SIG-M5 treated with dmso at 0.1 percent for 504 hours (cell line): Measurements from ENCODE around the gene ELK1.
"Not testable (repeated sequence)": the region's sequence is repeated elsewhere in the genome, so short reads cannot be mapped to it uniquely, and the experiment has no call there.

ENCODE experiments used
- DNase-seq: peaks from one replicate; lab custom pipeline; 2025; ENCODE audit not compliant: unreplicated experiment; lab: John Stamatoyannopoulos, UW

Gene ELK1

DNA sequence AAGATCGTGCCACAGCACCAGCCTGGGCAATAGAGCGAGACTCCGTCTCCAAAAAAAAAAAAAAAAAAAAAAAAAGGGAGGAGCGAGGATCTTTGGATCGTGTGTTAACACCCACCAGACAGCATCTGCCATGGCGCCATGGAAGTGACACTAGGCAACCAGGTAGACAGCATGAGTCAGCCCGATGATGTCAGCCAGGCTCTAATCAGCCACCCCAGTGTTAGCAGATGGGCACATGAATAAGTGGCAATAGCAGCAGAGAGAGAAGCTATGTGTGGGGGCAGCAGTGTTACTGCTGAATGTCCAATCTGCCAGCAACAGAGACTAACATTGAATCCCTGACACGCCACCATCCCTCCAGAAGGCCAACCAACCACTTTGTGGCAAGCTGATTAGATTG is 37.3 kb downstream of the ELK1 start:
- DNase-seq, result no peak

DNA sequence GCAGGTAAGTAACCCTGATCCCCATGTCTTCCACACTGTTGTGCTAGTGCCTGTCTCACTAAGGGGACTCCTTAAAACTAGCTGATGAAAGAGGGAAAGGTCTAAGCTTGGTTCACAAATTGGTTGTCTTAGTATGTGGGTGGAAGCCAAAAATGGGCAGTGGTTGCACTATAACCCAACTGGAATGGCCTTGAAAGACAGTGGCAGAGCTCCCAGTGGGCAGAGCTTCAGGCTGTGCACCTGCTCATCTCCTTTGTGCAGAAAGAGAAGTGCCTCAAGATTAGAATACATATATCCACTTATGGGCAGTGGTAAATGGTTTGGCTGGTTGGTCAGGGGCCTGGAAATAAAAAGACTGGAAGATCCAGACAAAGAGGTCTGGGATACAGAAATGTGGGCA is 37.9 kb downstream of the ELK1 start:
- no peak for DNase-seq

DNA sequence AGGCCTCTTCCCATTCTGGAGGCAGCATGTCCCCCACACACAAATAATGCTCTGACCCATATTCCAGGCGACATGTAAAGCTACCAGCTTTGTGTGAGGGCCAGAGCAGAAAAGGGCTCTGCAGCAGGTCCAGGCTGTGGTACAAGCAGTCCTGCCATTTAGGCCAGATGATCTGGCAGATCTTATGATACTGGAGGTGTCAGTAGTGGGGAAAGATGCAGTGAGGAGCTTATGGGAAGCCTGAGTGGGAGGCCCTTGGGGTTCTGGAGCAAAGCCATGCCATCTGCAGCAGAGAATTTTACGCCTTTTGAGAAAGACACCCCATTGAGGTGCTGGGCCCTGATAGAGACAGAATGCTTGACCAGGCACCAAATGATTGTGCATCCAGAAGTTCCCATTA is 38.4 kb downstream of the ELK1 start:
- no peak for DNase-seq

DNA sequence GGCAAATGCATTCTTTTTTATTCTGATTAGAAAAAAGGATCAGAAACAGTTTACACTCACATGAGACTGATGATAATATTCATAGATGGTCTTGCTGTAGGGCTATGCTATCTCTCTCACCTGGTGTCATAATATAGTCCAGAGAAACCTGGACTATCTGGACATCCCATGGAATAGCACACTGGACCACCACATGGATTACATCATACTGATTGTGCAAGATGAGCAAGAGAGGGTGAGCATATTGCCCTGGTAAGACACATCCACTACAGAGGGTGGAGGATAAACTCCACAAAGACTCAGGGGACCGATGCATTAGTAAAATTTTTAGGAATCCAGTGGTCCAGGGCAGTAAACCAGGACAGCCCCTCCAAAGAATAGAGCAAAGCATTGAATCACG is 38.9 kb downstream of the ELK1 start:
- DNase-seq, result no peak

DNA sequence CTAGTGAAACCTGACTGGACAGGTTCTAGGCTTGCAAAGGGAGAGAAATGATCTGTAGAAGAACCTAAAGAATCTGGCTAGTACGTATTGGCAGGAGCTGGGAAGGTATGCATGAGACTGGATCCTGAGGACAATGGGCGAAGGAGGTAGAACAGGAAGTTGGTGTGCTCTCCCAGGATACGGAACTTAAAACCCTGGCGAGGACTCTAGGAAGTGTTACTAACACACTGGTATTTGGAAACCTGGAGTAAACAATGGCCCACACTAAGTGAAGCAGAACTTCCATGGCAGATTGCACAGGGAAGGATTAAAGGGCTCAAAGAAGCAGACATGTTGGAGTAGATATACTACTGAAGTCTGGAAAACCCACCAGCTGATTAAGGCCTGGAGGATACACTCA is 39.9 kb downstream of the ELK1 start:
- no peak for DNase-seq

- no peak for DNase-seq
These were observed 42.1 kb downstream of the ELK1 start for GRCh38 chrX:47608130-47608810.

- DNase-seq, result no peak
These were observed 43.3 kb downstream of the ELK1 start for GRCh38 chrX:47607091-47607490.

GRCh38 chrX:47605024-47605423 is 45.3 kb downstream of the ELK1 start:
- DNase-seq, result peak; percentile 35

DNA sequence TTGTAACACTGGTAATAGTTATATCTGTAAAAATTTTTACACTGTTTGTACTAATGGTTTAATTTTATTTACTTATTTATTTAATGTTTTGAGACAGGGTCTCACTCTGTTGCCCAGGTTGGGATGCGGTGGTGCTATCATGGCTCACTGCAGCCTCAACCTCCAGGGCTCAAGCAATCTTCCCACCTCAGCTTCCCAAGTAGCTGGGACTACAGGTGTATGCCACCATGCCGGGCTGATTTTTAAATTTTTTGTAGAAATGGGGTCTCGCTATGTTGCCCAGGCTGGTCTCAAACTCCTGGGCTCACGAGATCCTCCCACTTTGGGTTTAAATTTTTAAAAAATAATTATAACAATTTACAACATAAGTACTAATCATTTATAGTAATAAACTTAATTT is 47.2 kb downstream of the ELK1 start:
- DNase-seq, result not testable (repeated sequence)

- DNase-seq, result no peak
These were observed 53.1 kb downstream of the ELK1 start for GRCh38 chrX:47597222-47597621.

- DNase-seq, result no peak
These were observed 54.1 kb downstream of the ELK1 start for GRCh38 chrX:47596256-47596655.

- no peak for DNase-seq
These were observed 54.6 kb downstream of the ELK1 start for GRCh38 chrX:47595716-47596251.

DNA sequence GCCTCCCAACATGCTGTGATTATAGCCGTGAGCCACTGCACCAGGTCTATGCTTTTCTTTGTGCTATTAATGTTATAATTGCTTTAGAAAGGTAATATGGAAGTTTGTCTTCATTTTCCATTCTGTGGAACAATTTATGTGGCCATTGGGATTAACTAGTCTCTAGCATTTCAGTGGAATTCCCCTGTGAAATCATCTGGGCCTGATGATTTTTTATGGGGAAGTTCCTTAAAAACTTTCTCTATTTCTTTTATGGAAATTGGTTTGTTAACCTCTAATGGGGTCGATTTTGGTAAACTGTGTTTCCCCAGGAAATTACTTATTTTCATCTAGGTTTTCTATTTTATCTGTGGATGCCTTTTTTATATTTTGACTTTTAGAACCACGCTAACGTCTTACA is 56.8 kb downstream of the ELK1 start:
- no peak for DNase-seq

GRCh38 chrX:47590984-47591383 is 59.4 kb downstream of the ELK1 start:
- DNase-seq, result no peak

DNA sequence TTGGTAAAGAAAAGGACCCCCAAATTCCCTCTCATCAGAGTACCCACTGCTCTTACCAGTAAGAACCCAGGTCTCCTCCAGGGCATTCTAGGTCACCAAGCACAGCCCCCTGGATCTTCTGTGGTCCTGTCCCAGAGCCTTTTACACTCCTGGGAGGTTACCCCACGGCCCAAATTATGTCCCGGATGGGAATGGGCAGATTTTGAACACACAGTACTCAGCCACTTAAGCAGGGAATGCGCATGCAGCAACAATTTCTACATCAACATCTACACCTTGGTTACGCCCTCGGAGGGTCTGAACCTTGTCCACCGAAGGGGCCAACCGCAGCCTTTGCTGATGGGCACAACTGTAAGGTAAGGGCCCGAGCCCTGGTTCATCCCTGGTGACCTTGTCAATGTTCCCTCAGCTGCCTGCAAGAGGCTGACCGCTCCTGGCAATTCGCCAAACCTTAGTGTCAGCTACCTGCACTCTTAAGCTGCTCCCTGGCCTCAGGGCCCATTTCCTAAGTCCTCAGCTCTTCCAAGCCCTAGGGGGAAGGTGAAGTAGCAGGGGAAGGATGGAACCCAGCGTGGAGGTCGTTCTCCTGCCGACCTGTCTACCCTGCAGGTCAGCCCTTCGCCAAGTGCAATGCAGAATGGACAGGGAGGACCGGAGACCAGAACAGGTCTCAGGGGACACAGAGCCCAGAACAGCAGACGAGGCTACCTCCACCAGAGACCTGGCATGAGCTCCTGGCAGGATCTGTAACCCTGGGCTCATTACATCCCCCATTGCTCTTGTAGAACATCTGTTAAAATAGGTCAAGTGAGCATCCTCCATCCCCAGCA is 62.2 kb downstream of the ELK1 start:
- no peak for DNase-seq

DNA sequence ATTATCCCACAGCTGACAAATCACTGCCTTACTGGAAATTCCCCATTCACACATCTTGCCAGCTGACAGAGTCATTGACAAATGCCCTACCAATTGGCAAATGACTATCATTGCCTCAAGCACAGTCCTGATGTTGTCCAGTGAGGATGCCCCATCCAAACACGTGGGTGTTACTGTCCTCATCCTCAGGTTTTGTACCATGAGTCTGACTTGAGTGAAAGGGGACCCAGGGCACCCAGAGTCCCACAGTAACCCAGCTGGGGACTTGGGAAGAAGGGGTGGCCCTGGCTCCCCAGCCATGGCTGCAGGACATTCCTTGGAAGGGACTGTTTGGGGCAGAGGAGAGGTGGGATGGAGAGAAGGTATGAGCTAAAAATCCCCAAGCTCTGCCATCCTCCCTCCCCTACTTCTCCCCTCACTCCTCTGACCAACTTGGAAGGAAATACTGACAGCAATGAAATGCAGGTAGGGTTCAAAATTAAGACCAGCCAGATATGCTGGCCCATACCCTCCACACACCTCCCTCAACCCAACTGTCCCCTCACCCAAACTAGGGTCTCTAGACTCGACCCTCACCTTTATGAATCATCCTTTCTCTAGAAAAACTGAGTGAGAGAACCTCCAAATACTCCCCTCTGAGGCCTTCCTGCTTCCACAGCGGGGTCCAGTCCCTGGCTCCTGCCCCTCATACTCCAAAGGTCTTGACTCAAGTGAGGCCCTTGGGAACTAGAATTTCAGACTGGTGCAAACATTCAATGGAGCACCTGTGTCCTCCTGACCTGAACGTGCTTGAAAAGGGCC is 63.1 kb downstream of the ELK1 start:
- no peak for DNase-seq

- DNase-seq, result no peak
These were observed 64.1 kb downstream of the ELK1 start for GRCh38 chrX:47586043-47586787.
